DND-41 (cell line): ENCODE measurements around the gene ACTR10.
A peak's percentile ranks its signal among the peaks of the same experiment; 100 is the strongest.

Experiments
- ATAC-seq: fragments of 200-7000 bp; cut with Tn5 transposase; 3 replicates; pipeline ENCODE4 v1.9.1; 2021; ENCODE audit warnings: low read depth; ENCODE audit not compliant: insufficient read depth
- DNase-seq: peaks from one replicate; pipeline ENCODE4 v3.0.0-alpha.2; 2020
- H2AFZ ChIP-seq: 2 replicates; pipeline ENCODE4 v1.6.0; 2012; ENCODE audit warnings: low read depth, low read length
- H3K27ac ChIP-seq: 2 replicates; pipeline ENCODE4 v1.5.1; 2012; ENCODE audit warnings: low read length, inconsistent platforms
- H3K27me3 ChIP-seq: fragments of 200-600 bp; sonication (generic); 2 replicates; pipeline ENCODE4 v1.6.0; 2012; ENCODE audit warnings: low read length, mild to moderate bottlenecking, inconsistent platforms; ENCODE audit not compliant: insufficient read depth, poor library complexity
- H3K36me3 ChIP-seq: 2 replicates; pipeline ENCODE4 v1.5.1; 2012; ENCODE audit warnings: low read length, inconsistent platforms; ENCODE audit not compliant: insufficient read depth
- H3K4me1 ChIP-seq: 2 replicates; pipeline ENCODE4 v1.5.1; 2012; ENCODE audit warnings: mild to moderate bottlenecking, low read length; ENCODE audit not compliant: insufficient read depth
- H3K4me2 ChIP-seq: 2 replicates; pipeline ENCODE4 v1.6.0; 2012; ENCODE audit warnings: mild to moderate bottlenecking, moderate library complexity, low read length, inconsistent platforms; ENCODE audit not compliant: insufficient read depth
- H3K4me3 ChIP-seq, 2 experiments: fragments of 200-600 bp in 1 of 2; shearing (Covaris generic) in 1 of 2; 2 replicates each; pipeline ENCODE4 v1.5.1; 2012 to 2016; ENCODE audit warnings: inconsistent platforms in 2 of 2, low read length in 2 of 2, mild to moderate bottlenecking in 2 of 2, low read depth in 1 of 2, moderate library complexity in 1 of 2
- H3K79me2 ChIP-seq: 2 replicates; pipeline ENCODE4 v1.6.0; 2012; ENCODE audit warnings: low read length, inconsistent platforms; ENCODE audit not compliant: insufficient read depth
- H3K9ac ChIP-seq: 2 replicates; pipeline ENCODE4 v1.6.0; 2012; ENCODE audit warnings: low read depth, mild to moderate bottlenecking, inconsistent platforms, low read length, moderate library complexity
- H3K9me3 ChIP-seq: 2 replicates; pipeline ENCODE4 v1.5.1; 2012; ENCODE audit warnings: low read length, moderate library complexity, mild to moderate bottlenecking, inconsistent platforms; ENCODE audit not compliant: insufficient read depth, severe bottlenecking
- H4K20me1 ChIP-seq: 2 replicates; pipeline ENCODE4 v1.6.0; 2012; ENCODE audit warnings: low read length; ENCODE audit not compliant: insufficient read depth
- EZH2 ChIP-seq: IDR thresholded peaks from 3 replicates; pipeline ENCODE4 v1.6.1; 2012; ENCODE audit warnings: borderline replicate concordance, low read depth, mild to moderate bottlenecking, moderate library complexity, low read length, inconsistent platforms; ENCODE audit not compliant: severe bottlenecking
- TF ChIP-seq, protein P1 (sequence below): IDR thresholded peaks from 2 replicates; pipeline ENCODE4 v1.5.1; 2012; ENCODE audit warnings: borderline replicate concordance, low read length, moderate library complexity, mild to moderate bottlenecking; ENCODE audit not compliant: poor library complexity, severe bottlenecking; ENCODE audit errors: extremely low read depth

Gene ACTR10

DNA sequence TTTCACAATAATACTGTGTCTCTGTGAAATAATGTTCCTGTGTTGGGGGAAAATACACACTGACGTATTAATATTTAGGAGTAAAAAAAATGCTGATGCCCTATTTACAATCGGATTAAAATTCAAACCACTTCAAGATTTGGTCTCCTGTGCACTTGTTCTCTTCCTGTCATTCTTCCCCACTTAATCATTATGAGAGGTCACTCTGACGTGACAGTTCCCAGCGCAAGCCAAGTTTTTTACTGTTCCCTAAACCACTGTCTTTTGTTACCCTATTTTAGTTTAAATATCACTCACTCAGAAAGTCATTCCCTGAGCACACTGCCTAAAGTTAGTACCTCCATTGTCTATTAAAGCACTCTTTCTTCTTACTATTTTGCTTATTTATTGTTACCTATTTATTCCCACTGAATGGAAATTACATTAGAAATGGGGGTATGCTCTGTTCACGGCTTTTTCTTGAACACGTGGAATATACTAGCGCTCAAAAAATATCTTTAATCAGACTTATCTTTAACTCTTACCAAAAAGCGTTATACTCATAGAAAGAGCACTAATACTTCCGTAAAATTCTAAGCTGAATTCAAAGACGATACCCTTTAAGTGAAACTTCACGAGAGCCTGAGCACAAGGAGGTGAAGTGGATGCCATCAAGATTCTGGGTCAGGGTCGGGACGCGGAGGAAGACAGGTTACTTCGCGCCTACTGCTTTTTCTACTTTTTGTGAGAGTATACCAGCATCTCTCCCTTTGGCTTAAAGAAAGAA, 44.0 kb downstream of the ACTR10 start:
- Histone ChIP-seq H3K4me3 (peak overlapping the region; percentile 71 to 84), H3K9me3 (no peaks in the 10 kb centered on the region), H3K27ac (peak overlapping the region; percentile 83), H3K4me2 (peak overlapping the region; percentile 80), H3K9ac (peak overlapping the region; percentile 80), H3K36me3 (peaks cover 22% of the 10 kb centered on the region), H3K27me3 (no peaks in the 10 kb centered on the region), H2AFZ (peak overlapping the region; percentile 85), H3K79me2 (peaks cover 47% of the 10 kb centered on the region), H3K4me1 (peaks cover 49% of the 10 kb centered on the region), H4K20me1 (peaks cover 29% of the 10 kb centered on the region)
- TF ChIP-seq, protein P1, sequence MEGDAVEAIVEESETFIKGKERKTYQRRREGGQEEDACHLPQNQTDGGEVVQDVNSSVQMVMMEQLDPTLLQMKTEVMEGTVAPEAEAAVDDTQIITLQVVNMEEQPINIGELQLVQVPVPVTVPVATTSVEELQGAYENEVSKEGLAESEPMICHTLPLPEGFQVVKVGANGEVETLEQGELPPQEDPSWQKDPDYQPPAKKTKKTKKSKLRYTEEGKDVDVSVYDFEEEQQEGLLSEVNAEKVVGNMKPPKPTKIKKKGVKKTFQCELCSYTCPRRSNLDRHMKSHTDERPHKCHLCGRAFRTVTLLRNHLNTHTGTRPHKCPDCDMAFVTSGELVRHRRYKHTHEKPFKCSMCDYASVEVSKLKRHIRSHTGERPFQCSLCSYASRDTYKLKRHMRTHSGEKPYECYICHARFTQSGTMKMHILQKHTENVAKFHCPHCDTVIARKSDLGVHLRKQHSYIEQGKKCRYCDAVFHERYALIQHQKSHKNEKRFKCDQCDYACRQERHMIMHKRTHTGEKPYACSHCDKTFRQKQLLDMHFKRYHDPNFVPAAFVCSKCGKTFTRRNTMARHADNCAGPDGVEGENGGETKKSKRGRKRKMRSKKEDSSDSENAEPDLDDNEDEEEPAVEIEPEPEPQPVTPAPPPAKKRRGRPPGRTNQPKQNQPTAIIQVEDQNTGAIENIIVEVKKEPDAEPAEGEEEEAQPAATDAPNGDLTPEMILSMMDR, result no peak
- ATAC-seq, result peak; percentile 49
- no peak for DNase-seq

DNA sequence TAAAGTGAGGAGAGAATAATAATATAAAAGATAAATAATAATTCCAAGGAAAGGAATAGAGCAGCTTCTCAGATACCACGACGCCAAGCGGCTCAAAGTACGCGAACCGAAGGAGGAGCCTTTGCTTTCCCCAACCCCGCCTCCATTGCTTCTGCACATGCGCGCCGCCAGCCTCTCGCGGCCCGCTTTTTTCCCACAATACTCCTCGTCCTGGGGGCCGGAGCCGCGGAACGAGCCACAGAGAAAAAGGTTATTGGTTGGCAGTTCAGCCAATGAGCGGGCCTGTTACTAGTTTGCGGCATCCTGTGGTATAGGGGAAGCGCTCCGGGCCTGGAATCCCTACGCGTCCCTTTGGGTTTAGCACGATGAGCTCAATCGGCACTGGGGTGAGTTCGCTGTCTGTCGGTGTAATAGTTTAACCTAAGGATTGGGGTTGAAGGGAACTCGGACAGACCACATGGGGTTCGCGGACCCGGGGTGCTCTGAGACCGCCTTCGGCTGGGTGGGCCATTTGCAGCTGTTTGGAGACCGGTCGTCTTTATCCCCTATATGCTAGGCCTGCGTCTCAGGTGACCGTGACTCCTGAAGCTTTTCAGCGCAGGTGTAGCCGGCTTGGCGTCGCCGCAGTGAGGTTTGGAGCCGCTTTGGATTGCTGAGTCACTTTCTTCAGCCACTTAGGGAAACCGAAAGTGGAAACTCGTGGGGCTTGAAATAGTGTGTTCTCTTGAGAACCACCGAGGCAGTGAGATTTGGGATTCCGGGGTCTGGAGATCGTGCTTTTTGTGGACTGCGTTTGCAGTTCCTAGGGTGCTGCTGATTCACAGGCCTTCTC, 44.8 kb downstream of the ACTR10 start, which contains the start of gene PSMA3:
Gene PSMA3 (plus strand): TSS at position 288 of the 832 bp plus-strand sequence. CDS start 78 bp downstream, at position 366.
- Histone ChIP-seq H2AFZ (peak within 1 kb of the TSS; percentile 85), H3K4me1 (peaks cover 43% of the 10 kb centered on the region), H3K27ac (peak within 1 kb of the TSS; percentile 93), H3K4me3 (peak within 1 kb of the TSS; percentile 71 to 84), H4K20me1 (peaks cover 34% of the 10 kb centered on the region), H3K9me3 (no peaks in the 10 kb centered on the region), H3K36me3 (peaks cover 29% of the 10 kb centered on the region), H3K9ac (peak within 1 kb of the TSS; percentile 80), H3K27me3 (no peaks in the 10 kb centered on the region), H3K4me2 (peak within 1 kb of the TSS; percentile 89), H3K79me2 (peaks cover 55% of the 10 kb centered on the region)
- TF ChIP-seq EZH2, result no peak
- TF ChIP-seq, protein P1, result no peak
- ATAC-seq, result peak; percentile 90
- peak; percentile 98 for DNase-seq

DNA sequence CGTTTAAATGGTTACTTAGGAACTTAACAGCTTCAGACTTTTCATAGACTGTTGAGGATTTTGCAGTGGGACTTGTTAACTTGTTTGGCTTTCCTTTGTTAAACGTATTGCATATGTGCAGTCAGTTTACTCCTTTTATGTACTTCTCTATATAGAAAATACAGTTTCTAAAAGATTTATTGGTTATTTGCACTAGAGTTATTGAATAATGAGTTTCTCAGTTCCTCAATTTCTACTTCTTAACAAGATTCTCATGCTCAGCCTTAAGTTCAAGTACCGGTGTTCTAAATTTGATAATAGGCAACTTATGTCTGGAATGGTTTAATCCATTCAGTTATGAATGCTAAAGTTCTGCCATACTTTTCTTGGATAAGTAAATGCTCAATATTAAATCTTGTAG, 45.6 kb downstream of the ACTR10 start:
- Histone ChIP-seq H3K27ac (peak overlapping the region; percentile 93), H3K27me3 (no peaks in the 10 kb centered on the region), H3K79me2 (peaks cover 63% of the 10 kb centered on the region), H4K20me1 (peaks cover 42% of the 10 kb centered on the region), H3K9ac (peak overlapping the region; percentile 80), H3K4me2 (peak overlapping the region; percentile 89), H2AFZ (peak overlapping the region; percentile 75; the same call in 1 of the 2 replicates), H3K4me3 (peak overlapping the region; percentile 71 to 84), H3K9me3 (no peaks in the 10 kb centered on the region), H3K4me1 (peaks cover 41% of the 10 kb centered on the region), H3K36me3 (peaks cover 36% of the 10 kb centered on the region)
- ATAC-seq (no peak), DNase-seq (no peak)
- TF ChIP-seq, protein P1, result no peak
